HG03045 (cell line): ENCODE results near the gene CREB5.
"Not testable (repeated sequence)": the region's sequence is repeated elsewhere in the genome, so short reads cannot be mapped to it uniquely, and the experiment has no call there.

Source experiments
- ATAC-seq: cut with Tn5 transposase; IDR thresholded peaks from one replicate; pipeline ENCODE4 v1.9.1; 2021; ENCODE audit warnings: mild to moderate bottlenecking, moderate library complexity; ENCODE audit not compliant: unreplicated experiment

Gene CREB5

GRCh38 chr7:28602282-28602681 lies 190.0 kb downstream of the CREB5 start:
- ATAC-seq: no peak

GRCh38 chr7:28605427-28606085 lies 193.2 kb downstream of the CREB5 start:
- ATAC-seq: no peak

GRCh38 chr7:28606421-28606820 lies 194.1 kb downstream of the CREB5 start:
- no peak for ATAC-seq

- ATAC-seq: no peak
Observed at GRCh38 chr7:28607855-28608193, 195.5 kb downstream of the CREB5 start.

- no peak for ATAC-seq
Observed at GRCh38 chr7:28608237-28608656, 195.9 kb downstream of the CREB5 start.

- no peak for ATAC-seq
Observed at GRCh38 chr7:28608731-28609130, 196.4 kb downstream of the CREB5 start.

GRCh38 chr7:28609608-28610007 lies 197.3 kb downstream of the CREB5 start:
- ATAC-seq: no peak

GRCh38 chr7:28611399-28611897 lies 199.1 kb downstream of the CREB5 start:
- not testable (repeated sequence) for ATAC-seq

- no peak for ATAC-seq
Observed at GRCh38 chr7:28613262-28613661, 200.9 kb downstream of the CREB5 start.

GRCh38 chr7:28615091-28615490 lies 202.8 kb downstream of the CREB5 start:
- ATAC-seq: no peak

GRCh38 chr7:28617308-28617880 lies 205.1 kb downstream of the CREB5 start:
- no peak for ATAC-seq

- ATAC-seq: no peak
Observed at GRCh38 chr7:28618383-28618782, 206.1 kb downstream of the CREB5 start.

GRCh38 chr7:28619256-28619655 lies 206.9 kb downstream of the CREB5 start:
- no peak for ATAC-seq

- no peak for ATAC-seq
Observed at GRCh38 chr7:28621369-28621841, 209.1 kb downstream of the CREB5 start.

- ATAC-seq: no peak
Observed at GRCh38 chr7:28623105-28623730, 210.9 kb downstream of the CREB5 start.

GRCh38 chr7:28623863-28624262 lies 211.5 kb downstream of the CREB5 start:
- ATAC-seq: no peak

GRCh38 chr7:28625432-28625831 lies 213.1 kb downstream of the CREB5 start:
- ATAC-seq: no peak

- ATAC-seq: no peak
Observed at GRCh38 chr7:28626221-28626620, 213.9 kb downstream of the CREB5 start.

- no peak for ATAC-seq
Observed at GRCh38 chr7:28626624-28627262, 214.4 kb downstream of the CREB5 start.

GRCh38 chr7:28627263-28627653 lies 214.9 kb downstream of the CREB5 start:
- ATAC-seq: no peak

GRCh38 chr7:28627896-28628295 lies 215.6 kb downstream of the CREB5 start:
- ATAC-seq: no peak
